HK-2 (cell line): ENCODE data around the gene ADCY9.
"Not testable (repeated sequence)": the region's sequence is repeated elsewhere in the genome, so short reads cannot be mapped to it uniquely, and the experiment has no call there.

ENCODE experiments used
- DNase-seq: peaks from one replicate; pipeline ENCODE4 v3.0.0-alpha.2; 2018; ENCODE audit not compliant: unreplicated experiment

Gene ADCY9

DNA sequence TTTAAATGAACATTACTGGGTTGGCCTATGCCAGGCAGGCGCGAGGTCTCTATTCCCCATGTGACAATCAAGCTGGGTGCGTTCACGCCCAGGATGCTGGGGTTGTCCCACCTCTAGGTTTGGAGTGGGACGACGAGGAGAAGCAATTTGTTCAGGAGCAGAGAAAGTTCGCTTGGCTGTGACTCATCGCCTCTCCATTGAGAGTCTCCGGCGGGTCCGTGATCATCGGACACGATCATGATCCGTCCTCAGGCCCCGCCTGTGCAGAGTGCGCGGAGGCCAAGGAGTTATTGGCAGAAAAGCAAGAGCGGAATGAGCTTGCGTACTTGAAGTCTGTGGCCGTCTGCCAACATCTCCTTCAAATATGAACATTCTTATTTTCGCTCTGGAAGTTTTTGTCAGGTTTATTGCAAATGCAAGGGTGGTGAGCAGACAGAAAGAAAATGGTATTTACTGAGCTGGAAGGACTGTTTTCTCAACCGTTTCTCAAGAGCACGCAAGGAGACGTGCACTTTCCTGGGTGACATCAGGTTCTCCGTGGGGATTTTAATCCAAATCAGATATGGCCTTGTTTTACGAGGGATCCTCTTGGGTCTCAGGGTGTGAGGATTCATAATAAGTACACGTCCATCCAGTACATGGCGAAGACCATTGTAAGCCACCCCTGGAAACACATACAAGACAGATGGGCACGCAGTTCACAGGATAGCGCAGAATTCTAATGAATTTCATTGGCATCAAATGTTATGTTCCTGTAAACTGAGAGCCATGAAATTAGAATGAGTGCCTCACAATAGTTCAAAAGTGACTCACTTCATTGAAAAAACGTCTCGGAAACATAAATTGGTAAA is 165.7 kb downstream of the ADCY9 start:
- peak; percentile 80 for DNase-seq

DNA sequence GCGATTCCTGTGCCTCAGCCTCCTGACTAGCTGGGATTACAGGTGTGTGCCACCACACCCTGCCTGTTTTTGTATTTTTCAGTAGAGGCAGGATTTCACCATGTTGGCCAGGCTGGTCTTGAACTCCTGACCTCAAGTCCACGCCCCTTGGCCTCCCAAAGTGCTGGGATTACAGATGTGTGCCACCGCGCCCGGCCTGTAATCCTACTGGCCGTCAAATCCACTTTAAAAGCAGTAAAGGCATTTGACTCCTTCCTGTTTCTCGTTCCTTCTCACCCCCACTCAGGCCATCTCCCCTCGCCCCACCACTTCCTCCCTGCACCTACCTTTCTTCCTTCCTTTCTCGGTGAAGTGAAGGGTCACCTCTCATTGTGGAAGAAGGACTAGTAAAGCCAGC is 166.3 kb downstream of the ADCY9 start:
- DNase-seq = no peak

DNA sequence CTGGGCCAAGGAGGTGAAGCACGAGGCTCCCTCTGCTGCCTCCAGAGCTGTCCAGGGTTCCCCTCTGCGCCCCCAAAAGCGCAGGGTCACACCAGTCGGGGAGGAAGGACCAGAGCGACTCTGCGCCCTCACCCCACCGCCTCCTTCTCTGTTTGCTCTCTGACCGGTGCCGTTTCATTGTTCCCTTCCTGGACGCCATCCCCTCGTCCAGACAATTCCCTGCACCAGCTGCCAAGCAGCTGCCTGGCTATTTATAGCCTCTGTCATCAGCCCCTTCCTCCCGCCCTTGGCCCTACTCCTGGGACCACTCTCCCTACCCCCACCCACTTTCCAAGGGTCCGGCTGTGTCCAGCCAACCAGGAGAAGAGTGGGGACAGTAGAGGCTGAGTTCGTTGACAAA is 167.0 kb downstream of the ADCY9 start:
- no peak for DNase-seq

DNA sequence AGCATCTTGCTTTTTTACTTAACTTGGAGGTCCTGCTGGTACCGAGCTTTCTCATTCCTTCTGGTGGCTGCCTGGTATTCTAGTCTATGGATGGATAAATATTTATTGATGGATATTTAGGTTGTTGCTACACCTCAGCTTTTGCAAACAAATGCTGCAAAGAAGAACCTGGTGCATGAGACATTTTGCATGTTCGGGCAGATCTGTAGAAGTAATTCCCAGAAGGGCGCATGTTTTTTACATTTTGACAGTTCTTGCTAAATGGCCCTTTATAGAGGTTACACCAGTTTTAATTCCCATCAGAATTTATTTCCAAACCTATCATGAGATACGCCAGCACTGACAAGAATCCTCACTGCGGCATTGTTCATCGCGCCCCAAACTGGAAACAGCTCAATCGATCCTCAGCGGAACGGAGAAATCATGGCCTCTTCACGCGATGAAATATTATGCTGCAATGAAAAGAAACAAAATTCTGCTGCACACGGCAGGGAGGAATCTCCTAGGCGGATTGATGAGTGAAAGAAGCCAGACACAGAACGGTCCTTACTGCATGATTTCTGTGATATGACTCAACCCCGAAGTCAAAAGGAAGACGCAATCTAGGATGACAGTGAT is 167.8 kb downstream of the ADCY9 start:
- DNase-seq = no peak

DNA sequence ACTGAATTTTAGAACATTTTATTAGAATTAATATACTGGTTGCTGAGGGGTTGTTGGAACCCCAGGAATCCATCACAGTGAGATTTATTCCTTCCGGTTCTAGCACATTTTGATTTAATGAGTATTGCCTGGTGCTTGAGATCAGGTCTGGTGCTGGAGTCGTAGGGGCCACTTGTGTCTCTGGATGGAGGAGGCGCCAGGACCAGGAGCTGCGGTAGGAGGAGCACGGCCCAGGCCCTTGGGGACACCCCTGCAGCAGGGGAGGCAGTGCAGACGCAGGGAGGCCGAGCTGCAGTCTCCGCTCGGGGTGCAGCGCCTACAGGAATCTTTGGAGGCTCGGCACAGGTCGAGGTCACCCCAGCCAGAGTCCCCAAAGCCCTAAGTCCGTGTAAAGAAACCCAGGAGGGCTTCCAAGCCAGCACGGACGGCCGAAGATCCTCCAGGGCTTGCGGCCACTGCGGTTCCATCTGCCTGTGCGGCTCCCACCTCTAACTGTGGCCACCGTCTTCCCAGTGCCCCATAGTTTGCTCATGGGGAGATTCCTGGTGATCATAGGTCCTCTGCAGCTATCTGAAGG is 169.6 kb downstream of the ADCY9 start:
- DNase-seq = no peak

DNA sequence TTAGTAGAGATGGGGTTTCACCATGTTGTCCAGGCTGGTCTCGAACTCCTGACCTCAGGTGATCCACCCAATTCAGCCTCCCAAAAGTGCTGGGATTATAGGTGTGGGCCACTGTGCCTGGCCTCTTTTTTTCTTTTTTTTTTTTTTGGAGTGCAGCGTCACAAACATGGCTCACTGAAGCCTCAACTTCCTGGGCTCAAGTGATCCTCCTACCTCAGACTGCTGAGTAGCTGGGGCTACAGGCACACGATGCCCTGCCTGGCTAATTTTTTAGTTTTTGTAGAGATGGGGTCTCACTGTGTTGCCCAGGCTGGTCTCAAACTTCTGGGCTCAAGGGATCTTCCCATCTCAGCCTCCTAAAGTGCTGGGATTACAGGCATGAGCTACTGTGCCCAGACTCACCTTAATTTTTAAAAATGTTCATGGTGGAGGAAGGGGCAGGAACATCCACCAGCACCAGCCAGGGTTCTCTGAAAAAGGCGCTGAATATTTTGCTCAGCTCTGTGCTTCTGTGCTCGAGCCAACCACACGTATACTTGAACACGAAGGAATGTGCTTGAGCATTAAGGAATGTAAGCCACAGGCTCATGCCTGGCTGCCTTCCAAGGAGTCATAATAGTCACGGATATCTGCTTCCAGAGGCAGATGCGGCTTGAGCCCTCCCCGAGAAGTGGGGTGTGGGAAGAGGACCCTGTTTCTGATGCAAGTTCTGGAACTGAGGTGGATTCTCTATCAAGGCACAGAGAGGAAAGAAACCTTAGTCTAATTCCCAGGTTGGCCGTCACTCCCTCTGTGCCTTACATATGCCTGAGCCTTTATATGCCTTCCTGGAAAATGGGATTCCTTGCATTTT is 170.3 kb downstream of the ADCY9 start:
- peak; percentile 78 for DNase-seq

DNA sequence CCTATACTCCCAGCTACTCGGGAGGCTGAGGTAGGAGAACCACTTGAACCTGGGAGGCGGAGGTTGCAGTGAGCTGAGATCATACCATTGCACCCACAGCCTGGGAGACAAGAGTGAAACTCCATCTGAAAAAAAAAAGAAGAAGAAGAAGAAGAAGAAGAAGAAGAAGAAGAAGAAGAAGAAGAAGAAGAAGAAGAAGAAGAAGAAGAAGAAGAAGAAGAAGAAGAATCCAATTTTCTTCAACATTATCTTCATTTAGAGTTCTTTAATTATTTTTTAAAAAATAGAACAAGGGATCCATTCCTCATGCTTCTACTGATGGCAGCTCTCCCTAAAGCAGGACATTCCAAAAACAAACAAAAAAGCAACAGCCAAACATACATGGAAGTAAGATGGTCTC is 171.8 kb downstream of the ADCY9 start:
- DNase-seq = not testable (repeated sequence)

DNA sequence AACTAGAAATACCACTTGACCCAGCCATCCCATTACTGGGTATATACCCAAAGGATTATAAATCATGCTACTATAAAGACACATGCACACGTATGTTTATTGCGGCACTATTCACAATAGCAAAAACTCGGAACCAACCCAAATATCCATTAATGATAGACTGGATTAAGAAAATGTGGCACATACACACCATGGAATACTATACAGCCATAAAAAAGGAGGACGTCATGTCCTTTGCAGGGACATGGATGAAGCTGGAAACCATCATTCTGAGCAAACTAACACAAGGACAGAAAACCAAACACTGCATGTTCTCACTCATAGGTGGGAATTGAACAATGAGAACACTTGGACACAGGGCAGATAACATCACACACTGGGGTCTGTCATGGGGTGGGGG is 174.1 kb downstream of the ADCY9 start:
- not testable (repeated sequence) for DNase-seq

DNA sequence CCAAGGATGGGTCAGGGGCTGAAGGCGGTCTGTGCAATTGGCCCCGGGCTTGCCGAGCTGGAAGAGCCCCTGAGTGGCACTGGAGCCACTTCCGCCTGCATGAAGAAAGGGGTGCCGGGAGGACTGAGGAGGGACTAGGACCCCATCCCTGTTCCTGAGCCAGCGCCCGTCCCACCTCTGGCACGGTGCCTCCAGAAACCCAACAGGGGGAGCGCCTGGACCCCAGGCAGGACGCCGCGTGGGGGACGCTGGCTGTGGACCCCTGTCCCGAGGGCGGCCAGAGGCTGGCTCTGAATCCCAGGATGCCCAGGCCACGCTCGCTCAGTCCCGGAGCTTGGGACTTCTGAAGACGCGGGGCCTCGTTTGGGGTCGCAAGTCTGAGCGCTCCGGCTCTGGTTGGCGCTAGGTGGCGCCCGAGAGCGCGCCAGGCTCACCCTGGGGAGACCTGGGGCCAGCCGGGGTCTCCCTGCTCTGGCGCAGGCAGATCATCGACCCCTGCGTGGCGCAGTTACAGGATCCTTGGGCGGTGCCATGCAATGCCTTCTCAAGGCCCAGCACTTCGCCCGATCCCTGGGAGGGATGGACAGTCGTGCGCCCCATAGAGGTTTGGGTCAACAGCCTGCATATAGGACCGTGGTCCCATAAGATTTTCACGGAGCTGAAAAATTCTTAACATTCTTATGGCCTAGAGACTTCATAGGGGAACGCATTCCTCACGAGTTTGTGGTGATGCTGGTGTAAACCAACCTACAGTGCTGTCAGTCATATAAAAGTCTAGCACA is 177.2 kb downstream of the ADCY9 start:
- no peak for DNase-seq

DNA sequence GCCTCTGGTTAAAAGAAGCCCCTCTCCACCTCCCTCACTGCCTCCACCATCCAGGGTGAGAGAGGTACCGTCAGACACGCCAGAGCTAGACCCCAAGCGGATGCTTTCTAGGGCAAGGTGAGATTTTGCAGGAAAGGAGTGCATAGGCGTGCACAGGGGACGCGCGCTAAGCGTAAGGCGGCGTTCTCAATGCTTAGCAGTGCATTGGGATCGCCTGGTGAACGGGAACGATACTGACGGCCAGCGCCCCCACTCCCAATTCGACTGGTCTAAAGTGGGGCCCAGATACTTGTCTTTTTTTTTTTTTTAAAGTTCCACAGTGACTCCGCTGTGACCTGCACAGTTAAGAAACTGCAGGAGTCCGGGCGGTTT is 177.8 kb downstream of the ADCY9 start:
- DNase-seq = no peak

DNA sequence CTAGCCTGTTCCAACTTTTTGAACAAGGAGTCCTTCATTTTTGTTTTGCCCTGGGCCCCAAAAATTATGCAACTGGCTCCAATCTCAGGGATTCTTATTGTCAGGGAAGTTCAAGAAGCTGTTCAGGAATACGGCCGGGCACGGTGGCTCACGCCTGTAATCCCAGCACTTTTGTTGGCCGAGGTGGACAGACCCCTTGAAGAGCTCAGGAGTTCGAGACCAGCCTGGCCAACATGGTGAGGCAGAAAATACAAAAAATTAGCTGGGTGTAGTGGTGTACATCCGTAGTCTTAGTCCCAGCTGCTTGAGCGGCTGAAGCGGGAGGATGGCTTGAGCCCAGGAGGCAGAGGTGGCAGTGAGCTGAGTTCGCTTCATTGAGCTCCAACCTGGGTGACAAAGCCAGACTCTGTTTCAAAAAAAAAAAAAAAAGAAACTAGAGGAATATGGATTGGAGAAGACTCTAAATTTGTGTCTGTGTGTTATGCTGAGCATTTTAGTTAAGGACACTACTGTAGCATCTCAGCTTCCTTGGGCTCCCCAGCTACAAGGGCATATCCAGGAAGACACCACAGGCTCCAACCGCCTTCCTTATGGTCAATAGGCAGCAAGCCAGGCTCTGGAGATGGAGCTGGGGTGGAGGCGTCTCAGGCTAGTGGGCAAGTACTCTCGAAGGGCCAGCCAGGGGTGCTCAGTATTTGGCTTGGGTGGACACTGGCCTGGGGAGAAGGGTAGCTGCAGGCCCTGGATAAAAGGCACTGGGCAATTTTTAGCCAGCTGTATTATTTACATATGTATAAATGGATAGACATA is 179.0 kb downstream of the ADCY9 start:
- no peak for DNase-seq

DNA sequence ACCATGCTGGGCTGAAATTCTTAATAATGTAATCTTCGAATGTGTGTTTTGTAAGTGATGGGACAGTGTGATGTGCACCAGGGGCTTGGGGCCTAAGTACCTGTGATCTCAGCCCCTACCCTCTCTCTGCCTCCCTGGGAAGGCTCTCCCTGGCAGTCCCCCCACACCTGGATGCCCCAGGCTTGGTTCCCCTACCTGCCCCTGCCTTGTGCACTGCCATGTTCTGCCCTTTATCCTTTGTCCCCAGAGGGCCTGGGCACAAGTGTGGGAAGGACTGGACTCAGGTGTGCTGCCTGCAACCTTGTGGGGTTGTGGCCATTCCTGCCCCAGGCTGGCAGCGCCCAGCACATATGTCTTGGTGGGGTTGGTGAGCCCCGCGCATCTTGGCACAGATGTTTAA is 180.3 kb downstream of the ADCY9 start:
- DNase-seq = no peak

DNA sequence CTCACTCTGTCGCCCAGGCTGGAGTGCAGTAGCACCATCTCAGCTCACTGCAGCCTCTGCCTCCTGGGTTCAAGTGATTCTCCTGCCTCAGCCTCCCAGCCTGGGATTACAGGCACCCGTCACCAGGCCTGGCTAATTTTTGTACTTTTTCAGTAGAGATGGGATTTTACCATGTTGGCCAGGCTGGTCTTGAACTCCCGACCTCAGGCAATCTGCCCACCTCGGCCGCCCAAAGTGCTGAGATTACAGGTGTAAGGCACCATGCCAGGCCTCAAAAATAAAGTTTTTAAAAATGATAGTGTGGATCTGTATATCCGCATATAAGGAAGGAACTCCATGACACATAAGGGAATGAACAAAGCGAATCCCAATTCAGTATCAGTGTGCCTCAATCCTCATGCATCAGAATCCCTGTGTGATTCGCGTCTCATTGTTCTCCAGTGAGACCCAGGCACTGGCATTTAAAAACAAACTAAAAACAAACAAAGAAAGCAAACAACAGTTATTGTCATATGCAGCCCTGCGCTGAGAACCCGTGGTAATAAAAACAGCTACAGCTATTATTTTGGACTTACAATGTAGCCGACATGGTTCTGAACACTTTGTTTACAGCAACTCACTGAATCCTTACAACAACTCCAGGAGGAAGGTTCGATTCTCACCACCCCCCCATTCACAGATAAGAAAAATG is 181.6 kb downstream of the ADCY9 start:
- DNase-seq = no peak

DNA sequence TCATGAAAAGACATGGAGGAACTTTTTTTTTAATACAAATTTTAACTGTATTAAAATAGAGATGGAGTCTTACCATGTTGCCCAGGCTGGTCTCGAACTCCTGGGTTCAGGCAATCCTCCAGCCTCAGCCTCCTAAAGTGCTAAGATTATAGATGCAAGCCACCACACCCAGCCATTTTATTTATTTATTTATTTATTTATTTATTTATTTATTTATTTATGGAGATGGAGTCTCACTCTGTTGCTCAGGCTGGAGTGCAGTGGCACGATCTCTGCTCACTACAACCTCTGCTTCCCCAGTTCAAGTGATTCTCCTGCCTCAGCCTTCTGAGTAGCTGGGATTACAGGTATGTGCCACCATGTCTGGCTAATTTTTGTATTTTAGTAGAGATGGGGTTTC is 189.1 kb downstream of the ADCY9 start:
- DNase-seq = not testable (repeated sequence)

DNA sequence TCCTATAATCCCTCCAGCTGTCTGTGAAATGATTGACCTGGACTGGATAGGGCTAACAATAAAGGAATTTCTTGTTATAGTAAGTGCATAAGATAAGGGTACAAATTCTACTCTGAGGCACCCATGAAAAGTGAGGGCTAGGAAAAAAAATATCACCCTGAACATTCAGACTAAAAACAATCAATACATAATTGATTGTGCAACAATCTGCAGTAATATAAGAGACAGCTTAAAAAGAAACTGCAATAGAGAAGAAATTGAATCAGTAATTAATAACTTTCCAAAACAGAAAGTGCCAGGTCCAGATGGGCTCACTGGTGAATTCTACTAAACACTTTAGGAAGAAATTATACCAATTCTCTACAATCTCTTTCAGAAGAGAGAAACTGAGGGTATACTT is 191.5 kb downstream of the ADCY9 start:
- DNase-seq = no peak

DNA sequence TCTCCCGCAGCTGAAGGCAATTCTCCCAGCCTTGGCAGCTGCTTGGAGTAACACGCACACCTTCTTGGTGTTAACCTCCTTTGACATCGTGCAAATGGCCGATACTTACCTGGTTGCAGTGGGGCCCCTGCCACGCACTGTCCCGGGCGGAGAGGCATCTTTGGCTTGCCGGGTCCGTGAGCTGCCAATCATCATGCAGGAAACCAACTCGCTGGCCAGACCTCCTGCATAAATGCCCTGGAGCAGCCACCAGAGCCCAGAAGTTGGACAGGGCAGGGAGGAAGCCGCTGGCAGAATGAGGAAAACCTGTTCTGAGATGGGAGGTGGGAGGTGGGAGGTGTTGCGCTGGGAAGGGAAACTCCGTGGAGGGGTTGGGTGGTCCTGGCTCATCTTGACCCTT is 194.0 kb downstream of the ADCY9 start:
- no peak for DNase-seq

DNA sequence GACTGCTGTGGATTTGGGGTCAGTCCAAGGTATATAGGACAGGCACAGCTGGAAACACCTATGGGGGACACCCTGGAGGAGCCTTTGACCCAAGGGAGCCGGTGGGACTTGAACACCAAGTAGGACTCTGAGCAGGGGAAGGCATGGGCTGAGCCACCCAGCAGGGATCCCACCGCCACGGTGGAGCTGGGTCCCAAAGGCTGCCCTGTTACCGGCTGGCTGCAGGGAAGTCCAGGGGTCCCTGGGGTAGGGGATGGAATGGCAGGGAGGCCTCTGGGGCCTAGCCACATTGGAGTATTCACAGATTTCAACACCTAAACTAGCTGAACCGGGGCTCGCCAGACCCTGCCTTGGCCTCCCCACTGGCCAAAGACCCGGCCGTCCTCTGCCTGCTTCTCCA is 196.0 kb downstream of the ADCY9 start:
- no peak for DNase-seq

DNA sequence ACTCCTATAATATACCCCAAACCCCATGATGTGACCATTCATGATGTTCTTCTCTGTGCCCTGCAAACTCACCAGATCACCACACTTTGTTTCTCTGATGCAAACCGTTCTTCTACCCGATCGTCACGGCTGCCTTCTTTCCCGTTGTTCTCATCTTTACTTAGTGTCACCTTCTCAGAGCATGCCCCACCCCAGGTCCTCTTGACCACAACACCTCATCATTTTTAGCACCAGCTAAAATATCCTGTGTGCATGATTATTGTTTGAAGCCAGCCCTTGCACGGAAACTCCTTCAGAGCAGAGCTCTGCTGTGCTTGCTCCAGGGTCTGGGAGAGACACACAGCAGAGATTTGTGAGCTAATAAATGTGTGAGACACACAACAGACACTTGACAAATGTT is 196.8 kb downstream of the ADCY9 start:
- no peak for DNase-seq

DNA sequence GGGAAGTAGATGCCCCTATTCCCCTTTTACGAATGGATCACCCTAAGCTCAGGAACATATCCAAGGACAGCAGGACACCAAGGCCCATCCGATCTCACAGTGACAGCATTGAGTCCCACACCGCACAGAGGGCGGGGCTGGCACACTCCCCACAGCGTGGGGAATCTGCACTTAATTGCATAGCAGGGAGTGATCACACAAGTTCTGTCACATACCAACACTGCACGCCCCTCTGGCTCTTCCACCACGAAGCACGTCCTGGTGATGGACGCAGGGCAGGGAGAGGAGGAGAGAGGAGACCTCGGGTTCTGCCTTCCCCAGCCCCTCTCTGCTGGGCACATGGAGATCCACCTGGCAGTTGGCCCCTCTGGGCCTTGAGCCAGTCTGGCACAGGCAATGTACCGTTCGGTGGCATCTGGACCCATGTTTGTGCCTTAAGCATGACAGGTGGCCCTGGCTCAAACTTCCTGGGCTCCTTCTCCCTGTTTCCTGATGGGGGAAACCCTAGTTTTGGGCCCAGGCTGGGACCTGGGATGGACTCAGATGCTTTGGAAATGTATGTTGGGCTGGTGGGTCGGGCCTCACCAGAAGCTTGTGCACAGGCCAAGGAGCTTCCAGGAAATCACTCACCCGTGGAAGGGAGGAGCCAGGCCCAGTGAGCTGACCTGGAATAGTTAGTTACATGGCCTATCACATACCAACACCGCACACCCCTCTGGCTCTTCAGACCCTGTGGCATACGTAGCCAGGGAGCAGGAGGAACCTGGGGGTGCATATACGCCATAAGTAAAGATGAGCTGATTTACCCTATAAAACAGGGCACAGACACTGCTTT is 200.6 kb downstream of the ADCY9 start:
- DNase-seq = no peak
